ENCODE results near the gene ARHGAP20. TPM values are rescaled to one million over a fixed set of nuclear protein-coding genes. Genes with fewer than 3 reads are reported as not detected.

Gene ARHGAP20
- total RNA-seq, 4 donors from 2014 or later: 0.51 to 2.3 (median 1.1) TPM

GRCh38 chr11:110675548-110675947 lies 36.7 kb downstream of the ARHGAP20 start:
- H3K27me3 ChIP-seq: no peaks in the 10 kb centered on the region
- no peak overlapping the region for H3K4me3 ChIP-seq
- DNase-seq (no peak), ATAC-seq (no peak)
- no peaks in the 10 kb centered on the region for H3K9me3 ChIP-seq
- in situ Hi-C loops (cut with MboI; ENCODE audit: low sequenced_read_pairs in 4 of 4): no loop called here
- H3K27ac ChIP-seq: no peak overlapping the region
- intact Hi-C loops (cut with DNase I; ENCODE audit: low total_unique reads): no loop called here
- H3K4me1 ChIP-seq: no peaks in the 10 kb centered on the region
- no peaks in the 10 kb centered on the region for H3K36me3 ChIP-seq
- TF ChIP-seq POLR2A (IDR thresholded peaks at IDR 0.05) (no peak), CTCF (IDR thresholded peaks at IDR 0.05 in 4 of 5, conservative IDR thresholded peaks at IDR 0.05 in 1 of 5) (no peak)

DNA sequence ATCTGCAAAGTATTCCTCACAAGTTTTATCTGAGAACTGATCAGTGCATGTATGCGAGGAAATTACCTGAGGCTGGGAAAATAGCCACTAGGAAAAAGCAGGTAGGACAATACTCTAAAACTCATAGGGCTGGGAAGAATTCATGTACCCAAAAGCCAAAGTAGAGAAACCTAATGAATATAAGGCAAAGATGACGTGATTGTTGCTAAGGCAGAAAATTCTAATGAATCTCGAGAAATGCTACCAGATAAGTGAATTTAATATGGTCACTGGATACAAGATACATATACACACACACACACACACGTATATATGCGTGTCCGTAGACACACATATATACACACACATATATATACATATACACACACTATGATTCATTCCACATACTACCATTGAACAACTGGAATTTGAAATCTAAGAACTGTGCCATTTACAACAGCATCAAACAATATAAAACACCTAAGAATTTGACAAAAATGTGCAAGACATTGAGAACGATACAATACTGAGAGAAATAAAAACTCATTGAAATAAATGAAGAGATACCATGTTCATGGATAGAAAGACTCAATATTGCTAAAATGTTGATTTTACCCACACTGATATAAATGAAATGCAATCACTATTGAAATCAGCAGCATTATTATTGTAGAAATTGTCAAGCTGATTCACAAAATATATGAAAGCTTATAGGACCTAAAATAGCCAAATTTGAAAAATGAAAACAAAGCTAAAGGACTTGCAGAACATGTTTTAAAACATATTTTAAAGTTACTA lies 46.4 kb downstream of the ARHGAP20 start:
- Histone ChIP-seq H3K27me3 (no peaks in the 10 kb centered on the region), H3K9me3 (no peaks in the 10 kb centered on the region), H3K36me3 (no peaks in the 10 kb centered on the region), H3K4me1 (no peaks in the 10 kb centered on the region), H3K4me3 (no peak overlapping the region), H3K27ac (no peak overlapping the region)
- in situ Hi-C loops (cut with MboI; ENCODE audit: low sequenced_read_pairs in 4 of 4) (no loop called here), intact Hi-C loops (cut with DNase I; ENCODE audit: low total_unique reads) (no loop called here)
- DNase-seq (no peak), ATAC-seq (no peak)
- TF ChIP-seq POLR2A (IDR thresholded peaks at IDR 0.05): no peak
- TF ChIP-seq CTCF (IDR thresholded peaks at IDR 0.05 in 4 of 5, conservative IDR thresholded peaks at IDR 0.05 in 1 of 5): no peak

DNA sequence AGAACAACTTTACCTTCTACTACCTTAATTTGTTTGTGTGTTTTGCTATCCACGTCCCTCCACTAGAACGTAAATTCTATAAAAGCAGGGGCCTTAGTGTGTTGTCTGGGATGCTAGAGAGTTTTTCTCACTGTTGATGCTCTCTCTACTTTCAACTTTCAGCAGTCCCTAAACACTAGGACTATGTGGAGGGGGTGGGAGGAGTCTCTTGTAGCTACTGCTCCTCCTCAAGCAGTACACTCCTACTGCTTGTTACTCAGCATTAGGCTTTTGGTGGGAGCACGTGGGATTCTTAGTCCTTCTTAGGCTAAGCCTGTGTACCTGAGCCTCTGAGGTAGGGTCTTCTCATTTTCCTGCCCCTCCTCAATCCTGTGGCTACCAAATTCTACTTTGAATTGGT lies 56.3 kb downstream of the ARHGAP20 start:
- ATAC-seq (no peak), DNase-seq (no peak)
- Histone ChIP-seq H3K27me3 (no peaks in the 10 kb centered on the region), H3K9me3 (peaks cover 0 to 3% (median 0%) of the 10 kb centered on the region in 3 donors), H3K4me1 (no peaks in the 10 kb centered on the region), H3K36me3 (no peaks in the 10 kb centered on the region), H3K27ac (no peak overlapping the region), H3K4me3 (no peak overlapping the region)
- TF ChIP-seq CTCF (IDR thresholded peaks at IDR 0.05 in 4 of 5, conservative IDR thresholded peaks at IDR 0.05 in 1 of 5) (no peak), POLR2A (IDR thresholded peaks at IDR 0.05) (no peak)
- in situ Hi-C loops (cut with MboI; ENCODE audit: low sequenced_read_pairs in 4 of 4): no loop called here
- intact Hi-C loops (cut with DNase I; ENCODE audit: low total_unique reads): no loop called here

GRCh38 chr11:110654456-110654855 lies 57.8 kb downstream of the ARHGAP20 start:
- in situ Hi-C loops (cut with MboI; ENCODE audit: low sequenced_read_pairs in 4 of 4) (no loop called here), intact Hi-C loops (cut with DNase I; ENCODE audit: low total_unique reads) (no loop called here)
- no peaks in the 10 kb centered on the region for H3K27me3 ChIP-seq
- DNase-seq (no peak), ATAC-seq (no peak)
- no peaks in the 10 kb centered on the region for H3K36me3 ChIP-seq
- no peak overlapping the region for H3K4me3 ChIP-seq
- TF ChIP-seq POLR2A (IDR thresholded peaks at IDR 0.05) (no peak), CTCF (IDR thresholded peaks at IDR 0.05 in 4 of 5, conservative IDR thresholded peaks at IDR 0.05 in 1 of 5) (no peak)
- H3K9me3 ChIP-seq: peaks cover 0 to 3% (median 0%) of the 10 kb centered on the region in 3 donors
- H3K4me1 ChIP-seq: no peaks in the 10 kb centered on the region
- no peak overlapping the region for H3K27ac ChIP-seq
